Lower leg skin (tissue), 3 donors: ENCODE measurements around the gene FAM13B.

Source experiments
- CTCF ChIP-seq, 3 donors: fragments of 450-650 bp; IDR thresholded peaks; one replicate each; pipeline ENCODE4 v1.5.1; 2016; ENCODE audit warnings: antibody characterized with exemption in 3 of 3, mild to moderate bottlenecking in 3 of 3, moderate library complexity in 2 of 3
- POLR2A ChIP-seq, 2 donors: fragments of 450-650 bp; IDR thresholded peaks; one replicate each; pipeline ENCODE4 v1.6.1; 2016 to 2017; ENCODE audit warnings: antibody characterized with exemption in 2 of 2, mild to moderate bottlenecking in 1 of 2, moderate library complexity in 1 of 2

- TF ChIP-seq CTCF (IDR thresholded peaks at IDR 0.05) (no peak), POLR2A (IDR thresholded peaks at IDR 0.05) (no peak)
These were observed 37.1 kb downstream of the FAM13B start for GRCh38 chr5:137995749-137996128.
